IMR-90 (cell line): ENCODE results near the gene ADAMTSL4. TPM values are rescaled to one million over a fixed set of nuclear protein-coding genes. Genes with fewer than 3 reads are reported as not detected.

Experiments used
- ATAC-seq: fragments of 200-7000 bp; cut with Tn5 transposase; 2 replicates; pipeline ENCODE4 v1.9.1; 2020; ENCODE audit warnings: low read depth, mild to moderate bottlenecking, moderate library complexity
- BruUV-seq: library from RNA; stranded (reverse); fragments of 400-500 nt; replicated peaks from 2 replicates; lab custom pipeline; 2021; lab: Mats Ljungman, UMichigan
- CTCF ChIA-PET: fragments of 300-600 bp; formaldehyde crosslinking; extraction: SDS; loops from one replicate; lab custom pipeline; 2021; ENCODE audit warnings: antibody characterized with exemption; lab: Yijun Ruan, JAX
- POLR2A ChIA-PET: fragments of 300-600 bp; sonication (Branson Sonifier 250); formaldehyde crosslinking; loops from one replicate; lab custom pipeline; 2022; ENCODE audit warnings: antibody characterized with exemption; ENCODE audit not compliant: unreplicated experiment; lab: Charles Lee
- DNase-seq: peaks from one replicate; pipeline ENCODE4 v3.0.0; 2013
- H2AFZ ChIP-seq: replicated peaks from 2 replicates; pipeline ENCODE3; 2013; ENCODE audit warnings: low read length, mild to moderate bottlenecking; ENCODE audit not compliant: poor library complexity
- H2AK5ac ChIP-seq: 2 replicates; pipeline ENCODE4 v1.6.1; 2013; ENCODE audit warnings: low read depth, low read length, inconsistent platforms
- H2AK9ac ChIP-seq: replicated peaks from 2 replicates; pipeline ENCODE3; 2013; ENCODE audit warnings: mild to moderate bottlenecking, low read depth, low read length, moderate library complexity; ENCODE audit not compliant: poor library complexity
- H2BK120ac ChIP-seq: 2 replicates; pipeline ENCODE4 v1.6.1; 2013; ENCODE audit warnings: low read depth, low read length, inconsistent platforms
- H2BK15ac ChIP-seq: 3 replicates; pipeline ENCODE4 v1.6.1; 2013; ENCODE audit warnings: low read depth, low read length, inconsistent platforms
- H2BK20ac ChIP-seq: 2 replicates; pipeline ENCODE4 v1.6.1; 2013; ENCODE audit warnings: low read depth, mild to moderate bottlenecking, inconsistent platforms, low read length, moderate library complexity
- H2BK5ac ChIP-seq: 2 replicates; pipeline ENCODE4 v1.6.1; 2013; ENCODE audit warnings: mild to moderate bottlenecking, low read depth, low read length, inconsistent platforms; ENCODE audit not compliant: poor library complexity, severe bottlenecking
- H3K14ac ChIP-seq: replicated peaks from 2 replicates; pipeline ENCODE4 v1.6.1; 2013; ENCODE audit warnings: low read depth, low read length, inconsistent platforms
- H3K18ac ChIP-seq: 2 replicates; pipeline ENCODE4 v1.6.1; 2013; ENCODE audit warnings: low read depth, low read length, control low read depth
- H3K23ac ChIP-seq: 2 replicates; pipeline ENCODE4 v1.6.1; 2013; ENCODE audit warnings: low read depth, low read length, inconsistent platforms
- H3K27ac ChIP-seq: 2 replicates; pipeline ENCODE4 v1.5.1; 2013; ENCODE audit warnings: mild to moderate bottlenecking, control low read depth, low read length; ENCODE audit not compliant: insufficient read depth
- H3K27me3 ChIP-seq: 2 replicates; pipeline ENCODE4 v1.6.1; 2013; ENCODE audit warnings: low read length; ENCODE audit not compliant: control insufficient read depth, insufficient read depth
- H3K36me3 ChIP-seq: 2 replicates; pipeline ENCODE4 v1.6.1; 2013; ENCODE audit warnings: low read length, mixed read lengths; ENCODE audit not compliant: control insufficient read depth, insufficient read depth
- H3K4ac ChIP-seq: 2 replicates; pipeline ENCODE4 v1.6.1; 2013; ENCODE audit warnings: low read depth, low read length, inconsistent platforms
- H3K4me1 ChIP-seq: 2 replicates; pipeline ENCODE4 v1.6.1; 2013; ENCODE audit warnings: low read length, mixed read lengths; ENCODE audit not compliant: control insufficient read depth, insufficient read depth
- H3K4me2 ChIP-seq: 2 replicates; pipeline ENCODE4 v1.6.1; 2013; ENCODE audit warnings: low read depth, mild to moderate bottlenecking, control low read depth, low read length, moderate library complexity
- H3K4me3 ChIP-seq: 2 replicates; pipeline ENCODE4 v1.5.1; 2013; ENCODE audit warnings: low read depth, mild to moderate bottlenecking, control low read depth, low read length, moderate library complexity; ENCODE audit not compliant: insufficient read depth
- H3K56ac ChIP-seq: 2 replicates; pipeline ENCODE4 v1.6.1; 2013; ENCODE audit warnings: low read length, inconsistent platforms; ENCODE audit not compliant: insufficient read depth; ENCODE audit errors: extremely low read depth
- H3K79me1 ChIP-seq, 2 experiments: 2 replicates each; pipeline ENCODE4 v1.6.1; 2013; ENCODE audit warnings: low read length in 2 of 2, inconsistent platforms in 1 of 2, low read depth in 1 of 2
- H3K9ac ChIP-seq: 2 replicates; pipeline ENCODE4 v1.6.1; 2013; ENCODE audit warnings: low read depth, low read length, control low read depth
- H3K9me1 ChIP-seq: 2 replicates; pipeline ENCODE4 v1.6.1; 2013; ENCODE audit warnings: low read length, inconsistent platforms; ENCODE audit not compliant: insufficient read depth
- H3K9me3 ChIP-seq: 2 replicates; pipeline ENCODE4 v1.6.1; 2013; ENCODE audit warnings: low read length; ENCODE audit not compliant: control insufficient read depth, insufficient read depth
- H4K20me1 ChIP-seq: 2 replicates; pipeline ENCODE4 v1.6.1; 2013; ENCODE audit warnings: low read length, inconsistent platforms; ENCODE audit not compliant: insufficient read depth
- H4K5ac ChIP-seq: 2 replicates; pipeline ENCODE4 v1.6.1; 2013; ENCODE audit warnings: mild to moderate bottlenecking, low read depth, low read length, control low read depth
- H4K8ac ChIP-seq, 2 experiments: 2 replicates each; pipeline ENCODE4 v1.6.1; 2013; ENCODE audit warnings: low read depth in 2 of 2, low read length in 2 of 2, control low read depth in 1 of 2, inconsistent platforms in 1 of 2
- H4K91ac ChIP-seq: 2 replicates; pipeline ENCODE4 v1.6.1; 2013; ENCODE audit warnings: low read depth, low read length, inconsistent platforms; ENCODE audit not compliant: insufficient read depth
- BHLHE40 ChIP-seq: fragments of 150-350 bp; IDR thresholded peaks from 2 replicates; pipeline ENCODE4 v1.6.1; 2016; ENCODE audit warnings: mild to moderate bottlenecking, low read depth, low read length
- FOS ChIP-seq: fragments of 150-350 bp; IDR thresholded peaks from 2 replicates; pipeline ENCODE4 v1.6.1; 2016; ENCODE audit warnings: low read depth, low read length
- MAFK ChIP-seq: IDR thresholded peaks from 2 replicates; pipeline ENCODE4 v1.6.1; 2012; ENCODE audit warnings: low read depth, low read length, improper control_type of control experiment
- MAZ ChIP-seq: IDR thresholded peaks from 2 replicates; pipeline ENCODE4 v1.6.1; 2012; ENCODE audit warnings: low read depth, mild to moderate bottlenecking, low read length, improper control_type of control experiment, moderate library complexity, borderline replicate concordance
- MXI1 ChIP-seq: IDR thresholded peaks from 2 replicates; pipeline ENCODE4 v1.6.1; 2012; ENCODE audit warnings: low read depth, mild to moderate bottlenecking, low read length, moderate library complexity, borderline replicate concordance
- NFE2L2 ChIP-seq: fragments of 150-350 bp; IDR thresholded peaks from 2 replicates; pipeline ENCODE4 v1.6.1; 2016; ENCODE audit warnings: low read depth, mild to moderate bottlenecking, low read length
- POLR2A ChIP-seq: IDR thresholded peaks from 2 replicates; pipeline ENCODE4 v1.6.1; 2012; ENCODE audit warnings: mild to moderate bottlenecking, low read depth, low read length
- SMC3 ChIP-seq: fragments of 150-350 bp; IDR thresholded peaks from 2 replicates; pipeline ENCODE4 v1.6.1; 2016; ENCODE audit warnings: low read depth, mild to moderate bottlenecking, antibody characterized with exemption, low read length, moderate library complexity
- WGBS, 2 experiments: methylation state at CpG; one replicate each; pipeline versions ENCODE4 v1.1.5 to v1.1.7; 2013; ENCODE audit warnings: missing lambda C conversion rate in 2 of 2; ENCODE audit not compliant: insufficient read length in 1 of 2; ENCODE audit errors: extremely low coverage in 2 of 2; 5-methylcytosine and 5-hydroxymethylcytosine counted together
- dilution Hi-C: fragments of 300-500 bp; cut with HindIII; formaldehyde crosslinking; loops from one replicate; pipeline ENCODE4 v1.14.3; 2018; ENCODE audit warnings: low sequenced_read_pairs; ENCODE audit not compliant: unreplicated experiment
- in situ Hi-C: fragments of 300-500 bp; cut with MboI; formaldehyde crosslinking; loops from 3 replicates; pipeline ENCODE4 v1.14.3; 2019; ENCODE audit warnings: low sequenced_read_pairs, inconsistent platforms, mixed read lengths
- intact Hi-C: fragments of 100-400 bp; cut with micrococcal nuclease; formaldehyde crosslinking; loops from 2 replicates; pipeline ENCODE4 v1.10.0; 2022
- polyA plus RNA-seq, 3 experiments: library from polyadenylated mRNA; depleted of rRNA; stranded (reverse); fragments of >200 nt; gene quantifications; 2 replicates each; pipeline ENCODE4 v1.2.3, GENCODE V29; 2012; ENCODE audit warnings: low replicate concordance in 1 of 3
- total RNA-seq: library from RNA; depleted of rRNA; stranded (reverse); fragments of >200 nt; gene quantifications from 2 replicates; pipeline ENCODE4 v1.2.3, GENCODE V29; 2012

ADAMTSL4 gene
- total and polyA plus RNA-seq, 2 of the 4 experiments (the other 2 are of a cell fraction): 0.54 to 12.2 TPM

GRCh38 chr1:150530491-150531159 is 18.6 kb upstream of the ADAMTSL4 start:
- TF ChIP-seq MAFK (no peak), POLR2A (no peak), NFE2L2 (no peak), MXI1 (no peak), FOS (no peak), BHLHE40 (no peak), MAZ (no peak), SMC3 (no peak)
- in situ Hi-C loops: no loop called here
- peaks cover 13% of the 10 kb centered on the region for H3K4me1 ChIP-seq
- H3K9ac ChIP-seq: no peak overlapping the region
- H3K14ac ChIP-seq: no peak overlapping the region
- no peak overlapping the region for H3K4me3 ChIP-seq
- no peak overlapping the region for H3K4me2 ChIP-seq
- no peak overlapping the region for H2BK20ac ChIP-seq
- no peaks in the 10 kb centered on the region for H3K9me3 ChIP-seq
- dilution Hi-C loops: no loop called here
- DNase-seq (no peak), ATAC-seq (no peak)
- POLR2A ChIA-PET: no interaction called here
- peaks cover 4% of the 10 kb centered on the region for H3K9me1 ChIP-seq
- no peaks in the 10 kb centered on the region for H3K36me3 ChIP-seq
- H4K8ac ChIP-seq: no peak overlapping the region
- no peak overlapping the region for H2BK15ac ChIP-seq
- no peak overlapping the region for H4K91ac ChIP-seq
- no TSS peak for BruUV-seq
- H4K5ac ChIP-seq: no peak overlapping the region
- CTCF ChIA-PET: no interaction called here
- H3K27ac ChIP-seq: no peak overlapping the region
- H2AK5ac ChIP-seq: peak overlapping the region; percentile 65; the same call in 1 of the 2 replicates
- intact Hi-C loops: loop anchor here (10.0 kb wide), 1 partner anchor 166 kb away; the partner anchor contains the start of gene RPRD2
- no peak overlapping the region for H2AK9ac ChIP-seq
- no peaks in the 10 kb centered on the region for H4K20me1 ChIP-seq
- H3K4ac ChIP-seq: no peak overlapping the region
- 98% methylated on average over 7 of the region's 14 CpGs; no CpG with 5 or more reads in 1 of the 2 experiments for WGBS, 2 experiments
- no peak overlapping the region for H3K23ac ChIP-seq
- no peak overlapping the region for H3K18ac ChIP-seq
- H2BK5ac ChIP-seq: no peak overlapping the region
- H2AFZ ChIP-seq: peak overlapping the region; percentile 38
- peaks cover 0 to 2% of the 10 kb centered on the region in 2 experiments; a peak in 1 of 4 replicates for H3K79me1 ChIP-seq
- no peak overlapping the region for H3K56ac ChIP-seq
- peak overlapping the region; percentile 21; the same call in 1 of the 2 replicates for H2BK120ac ChIP-seq
- no peaks in the 10 kb centered on the region for H3K27me3 ChIP-seq
